GM12878 (cell line): ENCODE measurements around the gene EPX. TPM values are rescaled to one million over a fixed set of nuclear protein-coding genes. Genes with fewer than 3 reads are reported as not detected.

ENCODE experiments used
- ATF2 ChIP-seq: IDR thresholded peaks from 2 replicates; pipeline ENCODE4 v1.6.1; 2012; ENCODE audit warnings: low read length, inconsistent platforms
- ATF7 ChIP-seq: fragments of 450-650 bp; IDR thresholded peaks from 2 replicates; pipeline ENCODE4 v1.6.1; 2016; ENCODE audit warnings: low read depth, mild to moderate bottlenecking
- BCL3 ChIP-seq: IDR thresholded peaks from 2 replicates; pipeline ENCODE4 v1.6.1; 2011; ENCODE audit warnings: borderline replicate concordance, low read depth, mild to moderate bottlenecking, moderate library complexity, low read length; ENCODE audit not compliant: insufficient read depth, poor library complexity, severe bottlenecking
- BRCA1 ChIP-seq: IDR thresholded peaks from 2 replicates; pipeline ENCODE4 v1.6.1; 2011; ENCODE audit warnings: low read depth, low read length, improper control_type of control experiment
- CREB1 ChIP-seq: IDR thresholded peaks from 2 replicates; pipeline ENCODE4 v1.6.1; 2012; ENCODE audit warnings: low read depth, mild to moderate bottlenecking, inconsistent platforms
- GABPA ChIP-seq: IDR thresholded peaks from 2 replicates; pipeline ENCODE4 v1.6.1; 2014; ENCODE audit warnings: antibody characterized with exemption, low read depth, mild to moderate bottlenecking, inconsistent platforms
- GATAD2B ChIP-seq: fragments of 450-650 bp; conservative IDR thresholded peaks from 2 replicates; pipeline ENCODE4 v1.6.1; 2017; ENCODE audit warnings: low read depth, mild to moderate bottlenecking, moderate library complexity
- HDAC6 ChIP-seq: fragments of 200-600 bp; sonication (generic); IDR thresholded peaks from one replicate; pipeline ENCODE4 v1.8.0; 2017; ENCODE audit warnings: antibody characterized with exemption; ENCODE audit not compliant: unreplicated experiment
- HSF1 ChIP-seq: fragments of 150-350 bp; IDR thresholded peaks from 2 replicates; pipeline ENCODE4 v1.6.1; 2014; ENCODE audit warnings: mild to moderate bottlenecking, low read depth, low read length
- NR2C1 ChIP-seq: fragments of 450-650 bp; IDR thresholded peaks from 2 replicates; pipeline ENCODE4 v1.6.1; 2017; ENCODE audit warnings: antibody characterized with exemption, mild to moderate bottlenecking, moderate library complexity
- PAX8 ChIP-seq: fragments of 450-650 bp; IDR thresholded peaks from 2 replicates; pipeline ENCODE4 v1.6.1; 2017; ENCODE audit warnings: mild to moderate bottlenecking, moderate library complexity
- TCF12 ChIP-seq: IDR thresholded peaks from 2 replicates; pipeline ENCODE4 v1.6.1; 2011; ENCODE audit warnings: low read depth, mild to moderate bottlenecking, low read length
- WRNIP1 ChIP-seq: IDR thresholded peaks from 2 replicates; pipeline ENCODE4 v1.6.1; 2011; ENCODE audit warnings: low read depth, low read length, improper control_type of control experiment, borderline replicate concordance
- ZBTB11 ChIP-seq: fragments of 450-650 bp; formaldehyde crosslinking; IDR thresholded peaks from 2 replicates; pipeline ENCODE4 v1.5.0; 2022; ENCODE audit warnings: mild to moderate bottlenecking, missing genetic modification characterization
- ZNF592 ChIP-seq: fragments of 450-650 bp; IDR thresholded peaks from 2 replicates; pipeline ENCODE4 v1.6.1; 2017; ENCODE audit warnings: mild to moderate bottlenecking, moderate library complexity
- ZSCAN29 ChIP-seq: fragments of 450-650 bp; IDR thresholded peaks from 2 replicates; pipeline ENCODE4 v1.6.1; 2017; ENCODE audit warnings: mild to moderate bottlenecking, moderate library complexity
- polyA plus RNA-seq, 11 experiments: library from polyadenylated mRNA; depleted of rRNA in 4 of 11; unstranded in 6 of 11; stranded (reverse) in 5 of 11; fragments of >200 nt; fragmentation: Nextera tagmentation in 4 of 11; fragmentation: Illumina TruSeq in 1 of 11; extraction: Ambion mirVana in 4 of 11; extraction: Trizol in 1 of 11; gene quantifications; 1 replicate in 1 of 11; 2 replicates in 10 of 11; pipeline versions ENCODE4 v1.2.1 to v1.2.3, GENCODE V29; 2011 to 2016; ENCODE audit warnings: inconsistent platforms in 2 of 11, missing spikeins in 2 of 11, low read depth in 1 of 11
- total RNA-seq, 4 experiments: library from RNA; depleted of rRNA in 3 of 4; stranded (reverse); fragments of >200 nt in 3 of 4; fragmentation: Illumina TruSeq in 1 of 4; extraction: Trizol in 1 of 4; gene quantifications; 2 replicates each; pipeline versions ENCODE4 v1.2.1 to v1.2.3, GENCODE V29; 2013 to 2021

EPX gene
- total and polyA plus RNA-seq, 10 of the 15 experiments (the other 5 are each of a cell fraction or from before 2014, with no cell fraction given): 0.03 TPM; not detected in 9

GRCh38 chr17:58219007-58219788, 26.7 kb downstream of the EPX start, which contains the start of gene MKS1 (continued):
- TF ChIP-seq BCL3: no peak
- 0 out of 2 replicates have a peak, but pooled peaks have one; percentile 20 for TF ChIP-seq ATF7
- no peak for TF ChIP-seq ZBTB11 (CRISPR knock-in tag)
- no peak for TF ChIP-seq PAX8
- TF ChIP-seq HDAC6: no peak
- no peak for TF ChIP-seq ZNF592
- TF ChIP-seq BRCA1: no peak
- TF ChIP-seq ZSCAN29: no peak
- TF ChIP-seq TCF12: peak; percentile 57; the same call in 1 of the 2 replicates
- peak; percentile 66 for TF ChIP-seq GABPA
- TF ChIP-seq CREB1: peak; percentile 96
- TF ChIP-seq GATAD2B: peak; percentile 28; the same call in 1 of the 2 replicates
- no peak for TF ChIP-seq NR2C1
- no peak for TF ChIP-seq HSF1
- no peak for TF ChIP-seq ATF2
- TF ChIP-seq WRNIP1: peak; percentile 67; the same call in 1 of the 2 replicates
